ENCODE results near the gene HOXA9. TPM values are rescaled to one million over a fixed set of nuclear protein-coding genes. Genes with fewer than 3 reads are reported as not detected.

Gene HOXA9
- polyA plus RNA-seq, 3 donors, result 0.55 to 1.9 (median 1.2) TPM

Small RNAs within 50 kb of the gene (small RNA-seq; reads per million reads assigned to genes)
- gene AC004080.5 (ENCODE audit: insufficient read length, low read depth), result not detected
- not detected for gene RF02140 (ENCODE audit: insufficient read length, low read depth)
- gene RF02141 (ENCODE audit: insufficient read length, low read depth), result not detected

Other genes starting within 250 kb of the HOXA9 start
- under 1 TPM in 2 of 3 donors, not detected in 1; 0.11 to 0.37 TPM for gene HOXA1, start 69.5 kb downstream of the HOXA9 start, polyA plus RNA-seq
- not detected for gene HOXA2, start 62.9 kb downstream of the HOXA9 start, polyA plus RNA-seq
- gene HOXA4, start 34.8 kb downstream of the HOXA9 start, polyA plus RNA-seq, result under 1 TPM in 1 of 3 donors, not detected in 2; 0.48 TPM
- 1 to 10 TPM in 2 of 3 donors, under 1 TPM in 1; 0.85 to 3.0 (median 1.8) TPM for gene HOXA5, start 21.9 kb downstream of the HOXA9 start, polyA plus RNA-seq
- not detected for gene HOXA6, start 17.8 kb downstream of the HOXA9 start, polyA plus RNA-seq
- not detected for gene HOXA3, start 13.0 kb downstream of the HOXA9 start, polyA plus RNA-seq
- gene HOXA7, start 8.9 kb downstream of the HOXA9 start, polyA plus RNA-seq, result not detected
- gene HOXA10, start 8.8 kb upstream of the HOXA9 start, polyA plus RNA-seq, result 1 to 10 TPM in 1 of 3 donors, under 1 TPM in 2; 0.09 to 3.2 (median 0.33) TPM
- not detected for gene HOXA11, start 19.7 kb upstream of the HOXA9 start, polyA plus RNA-seq
- not detected for gene HOXA13, start 34.6 kb upstream of the HOXA9 start, polyA plus RNA-seq
- not detected for gene EVX1, start 77.3 kb upstream of the HOXA9 start, polyA plus RNA-seq

All from CD14-positive monocyte (primary cell).